Upper lobe of left lung (tissue), 6 donors: Measurements from ENCODE around the gene LRTM2. TPM values are rescaled to one million over a fixed set of nuclear protein-coding genes. Genes with fewer than 3 reads are reported as not detected.

Experiments used
- ATAC-seq, 2 donors: fragments of 200-7000 bp; cut with Tn5 transposase; one replicate each; pipeline ENCODE4 v1.9.1; 2022; ENCODE audit warnings: mild to moderate bottlenecking in 2 of 2, moderate library complexity in 2 of 2; ENCODE audit not compliant: low FRiP score in 2 of 2
- DNase-seq, 2 donors: peaks; one replicate each; pipeline ENCODE4 v3.0.0-alpha.2; 2019 to 2020
- H3K27ac ChIP-seq, 4 donors: fragments of 200-600 bp; sonication (generic); one replicate each; pipeline ENCODE4 v1.5.1; 2016 to 2019
- H3K27me3 ChIP-seq, 4 donors: fragments of 200-600 bp; sonication (generic); one replicate each; pipeline ENCODE4 v1.5.1; 2017 to 2019
- H3K36me3 ChIP-seq, 4 donors: fragments of 200-600 bp; sonication (generic); one replicate each; pipeline ENCODE4 v1.5.1; 2016 to 2019
- H3K4me1 ChIP-seq, 4 donors: fragments of 200-600 bp; sonication (generic); one replicate each; pipeline ENCODE4 v1.5.1; 2018 to 2019
- H3K4me3 ChIP-seq, 4 donors: fragments of 200-600 bp; sonication (generic); one replicate each; pipeline ENCODE4 v1.5.1; 2017 to 2019; ENCODE audit warnings: mild to moderate bottlenecking in 2 of 4, moderate library complexity in 1 of 4
- H3K9me3 ChIP-seq, 4 donors: fragments of 200-600 bp; sonication (generic); one replicate each; pipeline ENCODE4 v1.5.1; 2018 to 2019
- EP300 ChIP-seq, 4 donors: sonication (generic); formaldehyde crosslinking; IDR thresholded peaks; one replicate each; pipeline ENCODE4 v1.5.1; 2017; ENCODE audit warnings: antibody characterized with exemption in 4 of 4, control low read depth in 2 of 4
- POLR2A ChIP-seq, 4 donors: fragments of 450-650 bp; IDR thresholded peaks; one replicate each; pipeline ENCODE4 v1.5.1; 2016 to 2017; ENCODE audit warnings: antibody characterized with exemption in 4 of 4, mild to moderate bottlenecking in 2 of 4
- POLR2AphosphoS5 ChIP-seq, 2 donors: sonication (generic); formaldehyde crosslinking; IDR thresholded peaks; one replicate each; pipeline ENCODE4 v1.5.1; 2017; ENCODE audit warnings: antibody characterized with exemption in 2 of 2
- WGBS, 2 donors: methylation state at CpG; one replicate each; pipeline ENCODE4 v1.1.5; 2017 to 2018; 5-methylcytosine and 5-hydroxymethylcytosine counted together
- total RNA-seq, 6 donors: library from RNA; depleted of rRNA in 4 of 6; stranded (reverse); fragments of >200 nt in 4 of 6; gene quantifications; one replicate each; pipeline versions ENCODE4 v1.1.0 to v1.2.1, GENCODE V29; 2016 to 2021
- TF ChIP-seq, protein P1 (sequence below), 6 experiments: fragments of 450-650 bp in 4 of 6; fragments of 200-600 bp in 2 of 6; sonication (generic) in 2 of 6; IDR thresholded peaks; one replicate each; pipeline ENCODE4 v1.5.1; 2016 to 2019; ENCODE audit warnings: antibody characterized with exemption in 6 of 6
- donor health status: DM: no; HTN: no; CAD: no; lungs with moderate emphysema.
- donor health status: DM: no; HTN: yes; CAD: no; lungs with severe emphysema.

LRTM2 gene
- total RNA-seq, 6 donors from 2014 or later = not detected

DNA sequence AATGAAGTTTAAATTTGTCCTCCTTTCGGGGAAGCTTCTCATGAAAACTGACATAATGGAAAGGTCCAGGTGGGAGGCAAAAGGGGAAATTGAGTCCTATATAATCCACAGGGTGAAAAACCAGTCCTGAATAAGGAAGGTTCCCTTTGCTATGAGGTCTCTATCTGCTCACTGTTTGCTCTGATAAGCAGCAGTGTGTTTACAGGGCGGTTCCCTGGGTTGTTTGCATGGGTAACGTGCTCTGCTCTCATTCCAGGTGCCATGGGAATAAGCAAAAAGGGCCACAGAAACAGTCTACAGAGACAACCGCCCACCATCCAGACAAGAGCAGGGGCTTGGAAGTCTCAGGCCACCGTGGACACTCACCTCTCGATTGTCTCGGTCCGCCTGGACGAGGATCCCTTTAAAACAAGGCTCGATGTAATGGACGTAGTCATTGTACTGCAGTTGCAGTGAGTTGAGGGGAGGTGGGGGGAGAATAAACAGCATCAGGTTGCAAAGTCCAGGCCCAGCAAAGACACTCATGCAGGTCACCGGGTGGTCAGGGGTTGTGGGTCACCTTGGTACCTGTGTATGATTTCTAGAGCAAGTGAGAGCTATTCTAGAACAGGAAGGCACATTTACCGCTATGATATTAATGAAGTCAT is 65.4 kb downstream of the LRTM2 start:
- H3K4me3 ChIP-seq = no peak overlapping the region
- TF ChIP-seq EP300 (IDR thresholded peaks at IDR 0.05) = no peak
- no peak for TF ChIP-seq POLR2AphosphoS5 (IDR thresholded peaks at IDR 0.05)
- TF ChIP-seq POLR2A (IDR thresholded peaks at IDR 0.05) = no peak
- TF ChIP-seq, protein P1, sequence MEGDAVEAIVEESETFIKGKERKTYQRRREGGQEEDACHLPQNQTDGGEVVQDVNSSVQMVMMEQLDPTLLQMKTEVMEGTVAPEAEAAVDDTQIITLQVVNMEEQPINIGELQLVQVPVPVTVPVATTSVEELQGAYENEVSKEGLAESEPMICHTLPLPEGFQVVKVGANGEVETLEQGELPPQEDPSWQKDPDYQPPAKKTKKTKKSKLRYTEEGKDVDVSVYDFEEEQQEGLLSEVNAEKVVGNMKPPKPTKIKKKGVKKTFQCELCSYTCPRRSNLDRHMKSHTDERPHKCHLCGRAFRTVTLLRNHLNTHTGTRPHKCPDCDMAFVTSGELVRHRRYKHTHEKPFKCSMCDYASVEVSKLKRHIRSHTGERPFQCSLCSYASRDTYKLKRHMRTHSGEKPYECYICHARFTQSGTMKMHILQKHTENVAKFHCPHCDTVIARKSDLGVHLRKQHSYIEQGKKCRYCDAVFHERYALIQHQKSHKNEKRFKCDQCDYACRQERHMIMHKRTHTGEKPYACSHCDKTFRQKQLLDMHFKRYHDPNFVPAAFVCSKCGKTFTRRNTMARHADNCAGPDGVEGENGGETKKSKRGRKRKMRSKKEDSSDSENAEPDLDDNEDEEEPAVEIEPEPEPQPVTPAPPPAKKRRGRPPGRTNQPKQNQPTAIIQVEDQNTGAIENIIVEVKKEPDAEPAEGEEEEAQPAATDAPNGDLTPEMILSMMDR (IDR thresholded peaks at IDR 0.05) = no peak
- H3K9me3 ChIP-seq = no peaks in the 10 kb centered on the region
- no peak overlapping the region for H3K27ac ChIP-seq
- no peak for ATAC-seq
- H3K36me3 ChIP-seq = no peaks in the 10 kb centered on the region
- WGBS, 2 donors = 90 to 91% methylated on average over 13 of the region's 13 CpGs
- no peaks in the 10 kb centered on the region for H3K4me1 ChIP-seq
- H3K27me3 ChIP-seq = no peaks in the 10 kb centered on the region
- no peak for DNase-seq

Other genes with a start within 250 kb of the LRTM2 start
- gene FBXL14, start 226.0 kb upstream of the LRTM2 start, total RNA-seq = 10 to 100 TPM in 4 of 6 donors, 1 to 10 TPM in 2; 8.5 to 22.0 (median 14.4) TPM
- 1 to 10 TPM in 5 of 6 donors, not detected in 1; 5.8 to 9.7 (median 7.0) TPM for gene WNT5B, start 191.3 kb upstream of the LRTM2 start, total RNA-seq
- gene ADIPOR2, start 129.5 kb upstream of the LRTM2 start, total RNA-seq = 10 to 100 TPM; 45.1 to 82.3 (median 68.6) TPM
- 1 to 10 TPM; 3.3 to 8.4 (median 7.0) TPM for gene CACNA2D4, start 98.1 kb downstream of the LRTM2 start, total RNA-seq
- 10 to 100 TPM in 5 of 6 donors, 1 to 10 TPM in 1; 5.5 to 30.4 (median 12.2) TPM for gene DCP1B, start 183.9 kb downstream of the LRTM2 start, total RNA-seq
- gene CACNA1C, start 232.4 kb downstream of the LRTM2 start, total RNA-seq = 10 to 100 TPM in 2 of 6 donors, 1 to 10 TPM in 4; 5.2 to 45.1 (median 8.8) TPM